Measurements from ENCODE around the gene SZRD1.
"Not testable (repeated sequence)": the region's sequence is repeated elsewhere in the genome, so short reads cannot be mapped to it uniquely, and the experiment has no call there.

Gene SZRD1
- total RNA-seq = 112 to 138 (median 126) reads per million in 4 experiments

GRCh38 chr1:16366722-16367257, at the start of gene SZRD1:
Gene SZRD1, plus strand, starts transcription at chr1:16367242. Its CDS starts 16 bp downstream, at chr1:16367258.
- DNase-seq = peak; percentile 95

DNA sequence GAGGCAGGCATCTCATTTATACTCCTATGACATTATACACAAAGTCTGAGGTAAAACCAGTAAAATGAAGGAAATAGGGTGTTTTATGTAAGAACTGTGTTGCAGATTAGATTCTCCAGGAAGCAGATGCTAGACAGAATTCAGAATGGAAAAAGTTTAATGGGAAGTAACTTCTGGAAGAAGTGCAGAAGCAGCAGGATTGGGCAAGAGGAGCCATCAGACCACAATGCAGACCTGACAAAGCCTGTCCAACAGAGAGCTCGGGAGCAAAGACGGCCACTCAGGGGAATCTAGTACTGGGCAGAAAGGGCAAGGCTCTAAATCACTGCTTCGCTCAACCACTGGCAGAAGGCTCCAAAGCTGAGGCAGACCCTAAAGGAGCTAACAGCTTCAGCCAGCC, 48.5 kb upstream of the SZRD1 start:
- no peak for DNase-seq

DNA sequence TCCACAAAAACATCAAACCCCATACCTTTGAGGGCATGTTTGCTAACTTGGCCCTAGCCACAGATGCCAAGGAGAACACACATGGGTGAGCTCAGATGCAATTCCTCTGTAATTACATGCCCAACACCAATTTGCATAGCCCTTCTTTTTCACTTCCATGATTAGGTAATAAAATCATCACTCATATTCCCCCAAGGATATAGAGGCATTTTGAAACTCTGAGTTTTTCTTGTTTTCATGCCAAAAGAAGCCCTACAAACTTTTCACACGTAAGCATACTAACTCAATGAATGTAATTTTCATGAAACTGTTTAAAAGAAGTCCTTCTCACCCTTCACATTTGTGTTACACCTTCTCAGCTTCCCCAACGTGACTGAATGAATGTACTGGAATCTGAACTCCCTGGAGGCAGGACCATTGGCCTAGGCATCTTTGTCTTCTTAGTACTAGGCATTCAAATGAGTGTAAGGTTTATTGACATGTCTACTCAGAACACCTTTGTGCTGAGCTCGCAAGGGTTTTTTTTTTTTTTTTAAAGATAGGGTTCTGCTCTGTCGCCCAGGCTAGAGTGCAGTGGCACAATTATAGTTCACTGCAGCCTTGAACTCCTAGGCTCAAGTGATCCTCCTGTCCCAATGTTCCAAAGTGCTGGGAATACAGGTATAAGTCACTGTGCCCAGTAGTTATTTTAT, 45.7 kb upstream of the SZRD1 start:
- DNase-seq = no peak

- no peak for DNase-seq
Measured at GRCh38 chr1:16324456-16324890, 42.6 kb upstream of the SZRD1 start.

DNA sequence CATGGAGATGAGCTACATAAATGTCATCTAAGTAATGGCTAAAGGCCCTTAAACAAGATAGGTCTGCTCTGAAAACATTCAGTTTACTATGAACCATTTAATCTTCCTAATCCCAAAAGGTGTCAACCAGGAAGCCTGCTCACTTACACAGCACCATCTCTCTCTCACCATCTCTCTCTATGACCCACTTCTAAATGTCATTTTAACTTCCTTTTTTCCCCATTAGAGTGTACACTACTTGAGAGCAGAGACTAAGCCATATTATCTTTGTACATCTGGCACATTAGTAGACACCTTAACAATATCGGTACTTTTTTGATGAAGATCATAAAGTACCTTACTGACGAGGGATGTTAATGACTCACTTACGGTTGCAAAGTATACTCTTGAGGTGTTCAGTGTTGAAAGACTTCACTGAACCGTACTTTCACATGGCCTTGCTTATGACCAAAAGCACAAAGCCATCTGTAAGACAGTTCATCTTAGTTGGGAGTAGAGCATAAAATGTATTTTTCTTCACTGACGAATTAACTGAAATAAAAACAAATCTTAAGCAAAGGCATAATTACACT, 40.1 kb upstream of the SZRD1 start:
- DNase-seq = no peak

- no peak for DNase-seq
Measured at GRCh38 chr1:16334655-16335340, 32.2 kb upstream of the SZRD1 start.

DNA sequence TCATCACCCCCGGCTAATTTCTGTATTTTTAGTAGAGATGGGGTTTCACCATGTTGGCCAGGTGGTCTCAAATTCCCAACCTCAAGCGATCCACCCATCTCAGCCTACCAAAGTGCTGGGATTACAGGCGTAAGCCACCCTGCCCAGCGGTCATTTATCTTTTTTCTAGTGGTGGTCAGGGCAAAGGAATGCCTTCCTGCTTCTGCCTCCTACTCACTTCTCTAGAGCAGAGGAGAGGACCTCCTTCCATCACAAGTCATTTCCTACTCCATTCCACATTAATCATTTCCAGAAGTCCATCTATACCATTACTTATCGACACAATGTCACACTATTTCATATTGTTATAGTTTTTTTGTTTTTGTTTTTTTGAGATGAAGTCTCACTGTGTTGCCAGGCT, 28.1 kb upstream of the SZRD1 start:
- no peak for DNase-seq

DNA sequence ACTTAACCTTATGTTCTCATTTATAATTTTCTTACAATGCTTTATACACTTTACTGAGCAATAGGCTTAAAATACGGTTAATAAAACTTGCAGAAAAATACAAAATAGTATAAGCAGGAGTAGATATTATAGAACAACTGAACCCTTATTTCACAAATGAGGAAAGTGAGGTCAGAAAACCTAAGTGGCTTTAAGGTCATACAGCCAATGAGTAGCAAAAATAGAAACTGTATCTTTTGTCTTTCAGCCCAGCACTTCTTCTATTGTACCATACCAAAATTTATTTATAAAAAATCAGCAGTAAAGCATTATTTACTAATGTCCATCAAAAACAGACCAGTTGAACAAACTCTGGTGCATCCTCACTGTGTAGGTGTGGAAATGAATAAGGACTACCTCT, 26.4 kb upstream of the SZRD1 start:
- no peak for DNase-seq

DNA sequence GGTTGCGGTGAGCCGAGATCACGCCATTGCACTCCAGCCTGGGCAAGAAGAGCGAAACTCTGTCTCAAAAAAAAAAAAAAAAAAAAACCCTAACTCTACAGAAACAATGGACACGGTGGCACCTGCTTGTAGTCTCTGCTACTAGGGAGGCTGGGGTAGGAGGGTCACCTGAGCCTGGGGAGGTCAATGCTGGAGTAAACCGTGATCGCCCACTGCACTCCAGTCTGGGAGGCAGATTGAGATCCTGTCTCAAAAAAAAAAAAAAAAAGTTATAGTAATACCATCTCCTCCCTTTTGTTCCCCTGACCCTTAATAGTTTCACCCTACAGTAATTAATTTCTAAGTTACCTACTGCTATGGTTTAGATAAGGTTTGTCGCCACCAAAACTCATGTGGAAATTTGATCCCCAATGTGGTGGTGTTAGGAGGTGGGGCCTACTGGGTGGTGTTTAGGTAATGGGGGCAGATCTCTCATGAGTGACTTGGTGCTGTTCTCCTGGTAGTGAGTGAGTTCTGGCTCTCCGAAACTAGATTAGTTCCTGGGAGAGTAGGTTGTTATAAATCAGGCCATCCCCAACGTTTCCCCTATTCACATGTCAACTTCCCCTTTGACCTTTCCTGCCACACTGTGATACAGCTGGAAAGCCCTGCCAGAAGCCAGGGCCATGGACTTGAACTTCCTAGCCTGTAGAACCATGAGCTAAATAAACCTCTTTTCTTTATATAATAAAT, 24.5 kb upstream of the SZRD1 start:
- no peak for DNase-seq

DNA sequence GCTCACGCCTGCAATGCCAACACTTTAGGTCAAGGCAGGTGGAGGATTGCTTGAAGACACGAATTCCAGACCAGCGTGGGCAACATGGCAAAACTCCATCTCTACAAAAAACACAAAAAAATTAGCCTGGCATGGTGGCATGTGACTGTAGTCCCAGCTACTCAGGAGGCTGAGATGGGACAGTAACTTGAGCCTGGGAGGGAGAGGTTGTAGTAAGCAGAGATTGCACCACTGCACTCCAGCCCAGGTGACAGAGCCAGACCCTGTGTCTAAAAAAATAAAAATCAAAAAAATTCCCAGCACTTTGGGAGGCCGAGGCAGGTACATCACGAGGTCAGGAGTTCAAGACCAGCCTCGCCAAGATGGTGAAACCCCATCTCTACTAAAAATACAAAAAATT, 23.8 kb upstream of the SZRD1 start:
- not testable (repeated sequence) for DNase-seq

- no peak for DNase-seq
Measured at GRCh38 chr1:16348414-16349182, 18.4 kb upstream of the SZRD1 start.

DNA sequence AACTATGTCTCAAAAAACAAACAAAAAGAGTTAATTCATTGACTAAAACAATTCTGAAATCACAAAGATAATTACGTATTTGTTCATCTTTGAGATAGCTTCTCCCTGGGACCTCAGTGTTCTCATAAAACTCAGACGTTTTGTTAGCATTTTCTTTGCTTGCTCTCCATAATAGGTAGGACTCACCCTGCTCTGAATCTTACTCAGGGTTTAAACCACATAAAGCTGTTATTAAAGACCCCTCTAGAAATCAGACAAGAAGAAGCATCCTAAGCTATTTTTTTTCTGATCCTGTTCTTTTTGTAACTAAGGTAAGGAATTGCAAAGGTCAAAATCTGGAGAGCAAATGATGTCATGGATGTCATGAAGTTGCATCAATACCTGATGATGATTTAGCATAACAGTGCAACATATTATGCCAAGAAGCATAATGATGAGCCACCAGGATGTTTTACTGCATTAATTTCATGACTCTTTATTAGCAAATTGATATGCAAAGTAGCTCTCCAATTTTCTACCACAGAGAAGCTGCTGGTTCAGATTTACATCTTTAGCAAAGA, 17.1 kb upstream of the SZRD1 start:
- no peak for DNase-seq

DNA sequence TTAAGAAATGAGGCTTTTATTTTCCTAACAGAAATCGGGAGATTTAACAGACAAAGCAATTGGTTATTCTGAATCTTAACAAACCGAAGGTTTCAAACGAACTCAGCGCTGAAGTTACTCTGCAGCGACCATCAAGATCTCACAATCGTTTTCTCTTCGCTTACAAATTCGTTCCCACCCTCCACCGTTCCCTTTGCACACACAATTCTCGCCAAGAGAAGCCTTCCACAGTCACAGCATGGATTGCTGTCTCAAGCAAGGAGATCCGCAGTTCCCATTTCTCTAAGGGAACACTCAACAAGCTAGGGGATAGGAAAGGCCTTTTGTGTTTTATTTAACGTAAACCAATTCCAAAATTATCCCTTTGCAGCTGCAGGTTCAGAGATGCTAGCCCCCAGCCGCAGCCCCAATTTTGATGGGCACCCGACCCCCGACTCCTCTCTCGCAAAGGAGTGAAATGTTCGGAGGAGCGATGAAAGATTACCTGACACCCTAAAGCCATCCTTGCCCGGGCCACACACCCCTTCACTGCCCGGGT, 15.5 kb upstream of the SZRD1 start:
- DNase-seq = no peak

- peak; percentile 86 for DNase-seq
Measured at GRCh38 chr1:16351994-16352841, 14.8 kb upstream of the SZRD1 start, which contains the start of gene FBXO42. Gene FBXO42, minus strand, starts transcription at chr1:16352480. Its CDS starts 37,062 bp downstream, at chr1:16315418.

- no peak for DNase-seq
Measured at GRCh38 chr1:16352842-16353535, 14.1 kb upstream of the SZRD1 start.

GRCh38 chr1:16354619-16355018, 12.4 kb upstream of the SZRD1 start:
- no peak for DNase-seq

GRCh38 chr1:16356867-16357266, 10.2 kb upstream of the SZRD1 start:
- no peak for DNase-seq

DNA sequence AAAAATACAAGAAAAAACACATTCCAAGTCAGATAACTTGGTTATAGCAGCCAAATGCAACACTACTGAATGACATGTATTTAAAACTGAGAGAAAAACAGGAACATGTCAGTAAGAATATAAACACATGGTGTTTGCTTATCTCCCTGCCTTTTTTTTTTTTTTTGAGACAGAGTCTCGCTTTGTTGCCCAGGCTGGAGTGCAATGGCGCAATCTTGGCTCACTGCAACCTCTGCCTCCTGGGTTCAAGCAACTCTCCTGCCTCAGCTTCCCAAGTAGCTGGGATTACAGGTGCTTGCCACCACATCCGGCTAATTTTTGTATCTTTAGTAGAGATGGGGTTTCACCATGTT, 1.9 kb upstream of the SZRD1 start:
- not testable (repeated sequence) for DNase-seq

- DNase-seq = peak; percentile 73
Measured at GRCh38 chr1:16367258-16367967, 371 bp downstream of the SZRD1 start.
